Measurements from ENCODE around the gene PPL. TPM values are rescaled to one million over a fixed set of nuclear protein-coding genes. Genes with fewer than 3 reads are reported as not detected.
A peak's percentile ranks its signal among the peaks of the same experiment; 100 is the strongest.

Gene PPL, protein sequence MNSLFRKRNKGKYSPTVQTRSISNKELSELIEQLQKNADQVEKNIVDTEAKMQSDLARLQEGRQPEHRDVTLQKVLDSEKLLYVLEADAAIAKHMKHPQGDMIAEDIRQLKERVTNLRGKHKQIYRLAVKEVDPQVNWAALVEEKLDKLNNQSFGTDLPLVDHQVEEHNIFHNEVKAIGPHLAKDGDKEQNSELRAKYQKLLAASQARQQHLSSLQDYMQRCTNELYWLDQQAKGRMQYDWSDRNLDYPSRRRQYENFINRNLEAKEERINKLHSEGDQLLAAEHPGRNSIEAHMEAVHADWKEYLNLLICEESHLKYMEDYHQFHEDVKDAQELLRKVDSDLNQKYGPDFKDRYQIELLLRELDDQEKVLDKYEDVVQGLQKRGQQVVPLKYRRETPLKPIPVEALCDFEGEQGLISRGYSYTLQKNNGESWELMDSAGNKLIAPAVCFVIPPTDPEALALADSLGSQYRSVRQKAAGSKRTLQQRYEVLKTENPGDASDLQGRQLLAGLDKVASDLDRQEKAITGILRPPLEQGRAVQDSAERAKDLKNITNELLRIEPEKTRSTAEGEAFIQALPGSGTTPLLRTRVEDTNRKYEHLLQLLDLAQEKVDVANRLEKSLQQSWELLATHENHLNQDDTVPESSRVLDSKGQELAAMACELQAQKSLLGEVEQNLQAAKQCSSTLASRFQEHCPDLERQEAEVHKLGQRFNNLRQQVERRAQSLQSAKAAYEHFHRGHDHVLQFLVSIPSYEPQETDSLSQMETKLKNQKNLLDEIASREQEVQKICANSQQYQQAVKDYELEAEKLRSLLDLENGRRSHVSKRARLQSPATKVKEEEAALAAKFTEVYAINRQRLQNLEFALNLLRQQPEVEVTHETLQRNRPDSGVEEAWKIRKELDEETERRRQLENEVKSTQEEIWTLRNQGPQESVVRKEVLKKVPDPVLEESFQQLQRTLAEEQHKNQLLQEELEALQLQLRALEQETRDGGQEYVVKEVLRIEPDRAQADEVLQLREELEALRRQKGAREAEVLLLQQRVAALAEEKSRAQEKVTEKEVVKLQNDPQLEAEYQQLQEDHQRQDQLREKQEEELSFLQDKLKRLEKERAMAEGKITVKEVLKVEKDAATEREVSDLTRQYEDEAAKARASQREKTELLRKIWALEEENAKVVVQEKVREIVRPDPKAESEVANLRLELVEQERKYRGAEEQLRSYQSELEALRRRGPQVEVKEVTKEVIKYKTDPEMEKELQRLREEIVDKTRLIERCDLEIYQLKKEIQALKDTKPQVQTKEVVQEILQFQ (N-terminal part only)
- total RNA-seq (2016; rRNA removed; fragmentation: Illumina TruSeq; extraction: Trizol) (4.4 and 6.6 TPM in 2 replicates), polyA plus RNA-seq (2011; rRNA removed) (5.7 and 7.5 TPM in 2 replicates), polyA minus RNA-seq (2011; rRNA and poly(A)+ RNA removed; ENCODE audit: low replicate concordance) (9.9 and 18.8 TPM in 2 replicates), Bru-seq, nascent RNA (percentile 60 among the genes with signal in this experiment), BruChase-seq, experiment 1, labeled RNA remaining after a 6-hour chase (percentile 61 among the genes with signal in this experiment), BruChase-seq, experiment 2, labeled RNA remaining after a 2-hour chase (percentile 61 among the genes with signal in this experiment)
- total RNA-seq (2016; cell fraction: cytosol; rRNA removed; fragmentation: Illumina TruSeq; extraction: Trizol; ENCODE audit: low read depth), result 1.1 and 1.5 TPM in 2 replicates
- 3.3 and 6.8 TPM in 2 replicates for total RNA-seq (2016; cell fraction: insoluble cytoplasmic fraction; rRNA removed; fragmentation: Illumina TruSeq; extraction: Trizol)
- total RNA-seq (2016; cell fraction: membrane; rRNA removed; fragmentation: Illumina TruSeq; extraction: Trizol), result 1.8 and 2.4 TPM in 2 replicates
- total RNA-seq (2016; cell fraction: nucleus; rRNA removed; fragmentation: Illumina TruSeq; extraction: Trizol), result 8.8 and 10.7 TPM in 2 replicates
- 4.1 and 4.4 TPM in 2 replicates for polyA plus RNA-seq (2011; cell fraction: cytosol; rRNA removed)
- 19.1 and 22.6 TPM in 2 replicates for polyA plus RNA-seq (2011; cell fraction: nucleus; rRNA removed)
- 5.2 and 7.1 TPM in 2 replicates for polyA plus RNA-seq (2012)
- 0.62 and 0.73 TPM in 2 replicates for polyA plus RNA-seq (2016; cell fraction: cytosol; fragmentation: Illumina TruSeq; extraction: Trizol; ENCODE audit: low read depth)
- polyA plus RNA-seq (2016; cell fraction: insoluble cytoplasmic fraction; fragmentation: Illumina TruSeq; extraction: Trizol; ENCODE audit: low read depth), result 2.7 and 3.1 TPM in 2 replicates
- polyA plus RNA-seq (2016; cell fraction: membrane; fragmentation: Illumina TruSeq; extraction: Trizol; ENCODE audit: low read depth), result 0.72 and 0.92 TPM in 2 replicates
- polyA plus RNA-seq (2016; cell fraction: nucleus; fragmentation: Illumina TruSeq; extraction: Trizol; ENCODE audit: insufficient read depth, low read depth), result 14.4 and 14.5 TPM in 2 replicates
- 6.1 and 7.4 TPM in 2 replicates for polyA minus RNA-seq (2011; cell fraction: cytosol; rRNA and poly(A)+ RNA removed)
- polyA minus RNA-seq (2011; cell fraction: nucleus; rRNA and poly(A)+ RNA removed), result 7.3 and 10.2 TPM in 2 replicates
- long read RNA-seq, experiment 1, partial matches to known transcripts, result 3 of 5 reads
- long read RNA-seq, experiment 1, other reads (novel, unspliced or antisense), result 2 of 5 reads
- long read RNA-seq, experiment 2, full-length matches to known transcripts, result 2 of 58 reads
- long read RNA-seq, experiment 2, partial matches to known transcripts, result 7 of 58 reads
- long read RNA-seq, experiment 2, other reads (novel, unspliced or antisense), result 49 of 58 reads

- in situ Hi-C loops (cut with HindIII; ENCODE audit: extremely low pct_ligation_motif_present, low pct_unique_long_range_greater_than_20kb), result no loop called here
- no peak within 1 kb of the TSS for H2AFZ ChIP-seq (ENCODE audit: low read length)
- BruUV-seq (replicated peaks), result no TSS peak
- WGBS (ENCODE audit: low lambda C conversion rate), result 10% methylated on average over 19 of the region's 76 CpGs
- peak; percentile 91 for ATAC-seq
- CTCF ChIA-PET (ENCODE audit: low intra/inter-chr PET ratio, low total read pairs), result interaction anchor here (0.8 kb wide), 1 partner anchor 19 kb away, joined by 3 read pairs; no protein-coding TSS in a partner anchor
- H3K36me3 ChIP-seq (replicated peaks in 1 of 2; ENCODE audit: control insufficient read depth in 1 of 2, insufficient read depth in 2 of 2, low read length in 2 of 2), result no peaks in the 10 kb centered on the region
- peak; percentile 93 for DNase-seq (ENCODE audit: low spot score)
- peak within 1 kb of the TSS; percentile 76 for H3K9ac ChIP-seq (ENCODE audit: insufficient read depth, low read depth, low read length)
- H3K4me1 ChIP-seq (ENCODE audit: insufficient read depth, low read length), result peaks cover 42% of the 10 kb centered on the region
- peaks cover 2% of the 10 kb centered on the region for H3K79me2 ChIP-seq (ENCODE audit: insufficient read depth, low read length)
- peak; percentile 71 for FAIRE-seq
- no peaks in the 10 kb centered on the region for H3K9me3 ChIP-seq (ENCODE audit: low read length)
- POLR2A ChIA-PET, result interaction anchor here (1.0 to 4.0 kb wide), 7 partner anchors 8 to 169 kb away, joined by 3 to 25 read pairs (median 11); partner anchors contain the start of gene SEC14L5
- peak within 1 kb of the TSS; percentile 95 for H3K4me2 ChIP-seq (ENCODE audit: low read depth, low read length)
- intact Hi-C loops (cut with micrococcal nuclease; ENCODE audit: unreplicated experiment), result no loop called here
- no peaks in the 10 kb centered on the region for H4K20me1 ChIP-seq (ENCODE audit: insufficient read depth, low read length)
- peak within 1 kb of the TSS; percentile 76 to 91 (median 89) for H3K4me3 ChIP-seq (replicated peaks in 1 of 3; ENCODE audit: insufficient read depth in 1 of 3, low read depth in 2 of 3, low read length in 3 of 3)
- peak within 1 kb of the TSS; percentile 43 for H3K27ac ChIP-seq (ENCODE audit: extremely low read length, insufficient read depth, low read length)
- no peaks in the 10 kb centered on the region; a peak in 1 of 5 replicates for H3K27me3 ChIP-seq (ENCODE audit: control insufficient read depth in 1 of 2, insufficient read depth in 2 of 2, low read length in 2 of 2)
- peak; percentile 17; the same call in 1 of the 2 replicates for TF ChIP-seq FOXP4 (CRISPR knock-in tag; IDR thresholded peaks at IDR 0.05)
- TF ChIP-seq ZNF136 (CRISPR knock-in tag; IDR thresholded peaks at IDR 0.05; ENCODE audit: low read depth), result no peak; the same call in 1 of the 2 replicates
- TF ChIP-seq, protein P1, sequence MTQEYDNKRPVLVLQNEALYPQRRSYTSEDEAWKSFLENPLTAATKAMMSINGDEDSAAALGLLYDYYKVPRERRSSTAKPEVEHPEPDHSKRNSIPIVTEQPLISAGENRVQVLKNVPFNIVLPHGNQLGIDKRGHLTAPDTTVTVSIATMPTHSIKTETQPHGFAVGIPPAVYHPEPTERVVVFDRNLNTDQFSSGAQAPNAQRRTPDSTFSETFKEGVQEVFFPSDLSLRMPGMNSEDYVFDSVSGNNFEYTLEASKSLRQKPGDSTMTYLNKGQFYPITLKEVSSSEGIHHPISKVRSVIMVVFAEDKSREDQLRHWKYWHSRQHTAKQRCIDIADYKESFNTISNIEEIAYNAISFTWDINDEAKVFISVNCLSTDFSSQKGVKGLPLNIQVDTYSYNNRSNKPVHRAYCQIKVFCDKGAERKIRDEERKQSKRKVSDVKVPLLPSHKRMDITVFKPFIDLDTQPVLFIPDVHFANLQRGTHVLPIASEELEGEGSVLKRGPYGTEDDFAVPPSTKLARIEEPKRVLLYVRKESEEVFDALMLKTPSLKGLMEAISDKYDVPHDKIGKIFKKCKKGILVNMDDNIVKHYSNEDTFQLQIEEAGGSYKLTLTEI (CRISPR knock-in tag; conservative IDR thresholded peaks at IDR 0.05), result no peak
- peak; percentile 53; the same call in 1 of the 2 replicates for TF ChIP-seq ZNF691 (CRISPR knock-in tag; IDR thresholded peaks at IDR 0.05; ENCODE audit: borderline replicate concordance, low read depth)
- peak; percentile 75 for TF ChIP-seq ZNF605 (CRISPR knock-in tag; IDR thresholded peaks at IDR 0.05)
- no peak for TF ChIP-seq ZNF460 (CRISPR knock-in tag; IDR thresholded peaks at IDR 0.05; ENCODE audit: borderline replicate concordance)
Observed at GRCh38 chr16:4936991-4937781, at the start of gene PPL. TSS of gene PPL (minus strand) at chr16:4937148. CDS start at chr16:4937045, 103 bp downstream.

All from HepG2 (cell line).